Measurements from ENCODE around the gene ANKRD44.
"Not testable (repeated sequence)": the region's sequence is repeated elsewhere in the genome, so short reads cannot be mapped to it uniquely, and the experiment has no call there.

Gene ANKRD44

GRCh38 chr2:197076652-197077051 lies 233.9 kb downstream of the ANKRD44 start:
- DNase-seq (ENCODE audit: low spot score) = no peak

- DNase-seq (ENCODE audit: low spot score) = no peak
These were observed 234.7 kb downstream of the ANKRD44 start for GRCh38 chr2:197075754-197076337.

- no peak for DNase-seq (ENCODE audit: low spot score)
These were observed 235.3 kb downstream of the ANKRD44 start for GRCh38 chr2:197075281-197075680.

- no peak for DNase-seq (ENCODE audit: low spot score)
These were observed 236.7 kb downstream of the ANKRD44 start for GRCh38 chr2:197073701-197074433.

- DNase-seq (ENCODE audit: low spot score) = no peak
These were observed 237.3 kb downstream of the ANKRD44 start for GRCh38 chr2:197073270-197073669.

- DNase-seq (ENCODE audit: low spot score) = no peak
These were observed 238.0 kb downstream of the ANKRD44 start for GRCh38 chr2:197072533-197072932.

GRCh38 chr2:197071790-197072436 lies 238.7 kb downstream of the ANKRD44 start:
- no peak for DNase-seq (ENCODE audit: low spot score)

- no peak for DNase-seq (ENCODE audit: low spot score)
These were observed 239.4 kb downstream of the ANKRD44 start for GRCh38 chr2:197071213-197071612.

- DNase-seq (ENCODE audit: low spot score) = no peak
These were observed 240.6 kb downstream of the ANKRD44 start for GRCh38 chr2:197069958-197070357.

- DNase-seq (ENCODE audit: low spot score) = not testable (repeated sequence)
These were observed 248.0 kb downstream of the ANKRD44 start for GRCh38 chr2:197062574-197062973.

- DNase-seq (ENCODE audit: low spot score) = no peak
These were observed 251.1 kb downstream of the ANKRD44 start for GRCh38 chr2:197059477-197059876.

- no peak for DNase-seq (ENCODE audit: low spot score)
These were observed 251.7 kb downstream of the ANKRD44 start for GRCh38 chr2:197058777-197059300.

- no peak for DNase-seq (ENCODE audit: low spot score)
These were observed 252.6 kb downstream of the ANKRD44 start for GRCh38 chr2:197057959-197058358.

GRCh38 chr2:197055045-197055444 lies 255.5 kb downstream of the ANKRD44 start:
- no peak for DNase-seq (ENCODE audit: low spot score)

GRCh38 chr2:197054437-197054836 lies 256.1 kb downstream of the ANKRD44 start:
- no peak for DNase-seq (ENCODE audit: low spot score)

GRCh38 chr2:197052356-197052755 lies 258.2 kb downstream of the ANKRD44 start:
- DNase-seq (ENCODE audit: low spot score) = no peak

GRCh38 chr2:197045115-197045514 lies 265.5 kb downstream of the ANKRD44 start:
- no peak for DNase-seq (ENCODE audit: low spot score)

- no peak for DNase-seq (ENCODE audit: low spot score)
These were observed 267.8 kb downstream of the ANKRD44 start for GRCh38 chr2:197042739-197043196.

GRCh38 chr2:197037863-197038398 lies 272.6 kb downstream of the ANKRD44 start:
- no peak for DNase-seq (ENCODE audit: low spot score)

- DNase-seq (ENCODE audit: low spot score) = no peak
These were observed 275.6 kb downstream of the ANKRD44 start for GRCh38 chr2:197035002-197035401.

GRCh38 chr2:197034292-197034691 lies 276.3 kb downstream of the ANKRD44 start:
- DNase-seq (ENCODE audit: low spot score) = no peak

GRCh38 chr2:197033222-197033621 lies 277.4 kb downstream of the ANKRD44 start:
- DNase-seq (ENCODE audit: low spot score) = no peak

- DNase-seq (ENCODE audit: low spot score) = no peak
These were observed 278.8 kb downstream of the ANKRD44 start for GRCh38 chr2:197031803-197032202.

All from SW480 (cell line).